HG02973 (cell line): ENCODE data around the gene MUC20.
"Not testable (repeated sequence)": the region's sequence is repeated elsewhere in the genome, so short reads cannot be mapped to it uniquely, and the experiment has no call there.

ENCODE experiments used
- ATAC-seq: cut with Tn5 transposase; IDR thresholded peaks from one replicate; pipeline ENCODE4 v1.9.1; 2021; ENCODE audit warnings: moderate library complexity; ENCODE audit not compliant: unreplicated experiment

MUC20 gene

GRCh38 chr3:195692781-195693427 lies 27.9 kb upstream of the MUC20 start:
- ATAC-seq: no peak

GRCh38 chr3:195693428-195694216 lies 27.2 kb upstream of the MUC20 start:
- no peak for ATAC-seq

GRCh38 chr3:195694217-195695076 lies 26.3 kb upstream of the MUC20 start:
- ATAC-seq: not testable (repeated sequence)

DNA sequence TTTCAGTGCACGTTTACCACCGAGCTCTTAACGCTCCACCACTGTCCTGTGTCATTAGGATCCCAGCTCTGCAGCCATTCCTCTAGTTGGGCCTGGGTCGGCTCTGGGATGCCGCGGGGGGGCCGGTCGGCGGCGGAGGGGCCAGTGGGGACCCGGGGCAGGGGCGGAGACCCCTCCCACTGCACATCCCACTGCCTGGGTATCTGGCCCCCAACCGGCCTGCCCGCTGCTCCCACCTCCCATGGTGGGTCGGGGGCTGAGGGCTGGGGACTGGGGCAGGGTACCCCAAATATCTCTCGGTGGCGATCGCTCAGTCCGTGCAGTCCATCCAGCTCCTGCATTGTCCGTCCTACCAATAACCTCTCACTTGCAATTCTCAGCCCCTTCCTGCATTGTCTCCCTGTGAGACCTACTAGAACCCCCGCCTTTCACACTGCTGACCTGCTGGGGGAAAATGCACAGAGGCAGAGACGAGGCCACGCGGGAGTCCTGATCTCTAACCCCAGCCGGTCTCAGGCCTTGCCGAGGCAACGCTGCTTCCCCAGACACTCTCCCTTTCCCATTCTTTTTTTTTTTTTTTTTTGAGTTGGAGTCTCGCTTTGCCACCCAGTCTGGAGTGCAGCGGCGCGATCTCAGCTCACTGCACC lies 24.0 kb upstream of the MUC20 start:
- no peak for ATAC-seq

DNA sequence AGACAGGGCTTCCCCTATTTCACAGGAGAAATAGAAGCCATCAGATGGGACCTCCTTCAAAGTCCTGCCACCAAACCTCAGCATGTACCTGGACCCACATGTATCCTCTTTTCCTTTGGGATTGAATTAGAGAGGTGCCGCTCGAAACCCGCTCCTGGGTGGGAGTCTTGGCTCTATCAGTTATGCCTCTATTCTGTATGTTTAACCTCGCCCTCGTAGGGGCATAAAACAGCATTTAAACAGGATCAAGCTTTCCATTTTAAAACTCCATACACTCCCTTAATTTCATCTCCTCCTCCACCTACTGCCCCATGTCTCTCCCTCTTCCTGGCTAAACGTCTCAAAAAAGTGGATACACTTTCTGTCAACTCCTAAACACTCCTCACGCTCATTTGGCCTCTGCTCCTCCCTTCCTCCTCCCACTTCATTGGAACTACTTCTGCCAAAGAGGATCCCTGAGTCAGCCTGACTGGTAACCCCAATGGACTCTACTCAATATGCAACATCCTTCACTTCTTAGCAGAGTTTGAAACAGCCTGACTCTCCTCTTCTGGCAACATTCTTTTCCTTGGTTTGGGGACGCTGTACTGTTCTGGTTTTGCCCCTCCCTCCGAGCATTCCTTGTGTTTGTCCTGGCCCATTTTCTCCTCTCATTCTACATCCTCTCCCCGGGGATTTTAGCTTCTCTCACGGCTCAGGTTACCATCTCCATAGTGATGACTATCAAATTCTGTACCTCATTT lies 23.0 kb upstream of the MUC20 start:
- no peak for ATAC-seq

DNA sequence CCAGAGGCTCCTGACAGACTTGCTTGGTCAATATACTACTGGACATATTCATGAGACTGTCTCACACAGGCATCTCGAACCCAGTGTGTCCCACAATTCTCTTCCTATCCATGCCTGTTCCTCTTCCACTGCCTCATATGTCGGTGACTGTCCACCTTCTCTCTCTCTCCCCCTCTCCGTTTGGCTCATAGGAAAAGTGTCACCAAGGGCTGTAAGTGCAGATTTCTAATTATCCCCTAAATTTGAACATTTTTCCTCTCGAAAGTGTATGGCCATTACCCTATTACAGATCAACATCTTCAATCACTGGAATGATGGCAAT lies 22.5 kb upstream of the MUC20 start:
- no peak for ATAC-seq

- no peak for ATAC-seq
Observed at GRCh38 chr3:195698647-195699387, 22.0 kb upstream of the MUC20 start.

DNA sequence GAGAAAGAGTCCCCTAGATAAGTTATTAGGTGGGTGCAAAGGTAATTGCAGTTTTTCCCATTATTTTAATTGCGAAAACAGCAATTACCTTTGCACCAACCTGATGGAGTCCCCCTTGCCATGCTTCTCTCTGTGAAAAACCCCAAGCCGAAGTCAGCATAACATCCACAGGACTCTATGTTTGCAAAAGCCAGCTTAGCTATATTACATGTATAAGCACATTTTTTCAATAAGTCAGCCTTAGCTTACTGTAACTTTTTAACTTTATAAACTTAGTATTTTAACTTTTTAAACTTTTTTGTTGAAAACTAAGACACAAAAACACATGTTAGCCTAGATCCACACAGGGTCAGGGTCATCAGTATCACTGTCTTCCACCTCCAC lies 21.4 kb upstream of the MUC20 start:
- no peak for ATAC-seq

GRCh38 chr3:195699860-195700259 lies 20.9 kb upstream of the MUC20 start:
- no peak for ATAC-seq

- no peak for ATAC-seq
Observed at GRCh38 chr3:195700319-195700718, 20.5 kb upstream of the MUC20 start.

DNA sequence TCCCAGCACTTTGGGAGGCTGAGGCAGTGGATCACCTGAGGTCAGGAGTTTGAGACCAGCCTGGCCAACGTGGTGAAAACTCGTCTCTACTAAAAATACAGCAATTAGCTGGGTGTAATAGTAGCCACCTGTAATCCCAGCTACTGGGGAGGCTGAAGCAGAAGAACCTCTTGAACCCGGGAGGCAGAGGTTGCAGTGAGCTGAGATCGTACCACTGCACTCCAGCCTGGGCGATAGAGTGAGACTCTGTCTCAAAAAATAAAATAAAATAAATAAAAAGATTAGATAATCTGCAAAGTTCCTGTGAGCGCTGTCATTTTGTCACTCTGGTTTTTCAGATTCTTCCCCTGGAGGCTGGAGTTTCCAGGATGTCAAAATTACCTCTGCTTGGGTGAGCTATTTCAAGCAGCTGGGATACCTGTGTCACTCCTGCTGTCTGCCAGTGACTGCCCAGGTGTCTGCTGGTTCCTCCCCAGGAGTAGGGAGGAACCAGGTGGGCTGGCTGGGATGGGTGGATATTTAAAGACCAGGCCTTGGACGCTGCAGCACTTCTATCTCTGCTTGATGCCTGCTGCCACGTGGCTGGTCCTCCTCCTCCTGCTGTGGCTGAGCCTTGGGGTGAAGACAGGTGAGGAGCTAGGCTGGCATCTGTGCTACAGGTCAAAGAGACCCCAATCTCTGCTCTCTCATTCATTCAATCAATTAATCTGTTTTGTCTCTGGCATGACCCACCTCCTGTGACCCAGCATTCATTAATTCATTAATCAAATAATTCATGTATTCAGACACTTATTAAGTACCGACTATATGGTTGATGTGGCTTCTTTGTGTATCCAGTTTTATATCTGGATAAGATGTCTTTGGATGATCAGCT lies 19.5 kb upstream of the MUC20 start:
- ATAC-seq: no peak

DNA sequence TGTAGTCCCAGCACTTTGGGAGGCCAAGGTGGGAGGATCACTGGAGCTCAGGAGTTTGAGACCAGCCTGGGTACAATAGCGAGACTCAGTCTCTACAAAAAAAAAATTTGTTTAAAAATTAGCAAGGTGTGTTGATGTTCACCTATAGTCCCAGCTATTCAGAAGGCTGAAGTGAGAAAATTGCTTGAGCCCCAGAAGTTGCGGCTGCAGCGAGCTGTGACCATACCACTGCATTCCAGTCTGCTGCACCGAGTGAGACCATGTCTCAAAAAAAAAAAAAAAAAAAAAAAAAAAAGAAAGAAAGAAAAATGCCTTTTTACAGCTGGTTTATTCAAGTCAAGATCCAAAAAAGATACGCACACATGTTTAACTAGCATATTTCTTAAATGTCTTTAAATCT lies 17.0 kb upstream of the MUC20 start:
- no peak for ATAC-seq

- no peak for ATAC-seq
Observed at GRCh38 chr3:195704433-195704999, 16.3 kb upstream of the MUC20 start.

- no peak for ATAC-seq
Observed at GRCh38 chr3:195705081-195705991, 15.4 kb upstream of the MUC20 start.

DNA sequence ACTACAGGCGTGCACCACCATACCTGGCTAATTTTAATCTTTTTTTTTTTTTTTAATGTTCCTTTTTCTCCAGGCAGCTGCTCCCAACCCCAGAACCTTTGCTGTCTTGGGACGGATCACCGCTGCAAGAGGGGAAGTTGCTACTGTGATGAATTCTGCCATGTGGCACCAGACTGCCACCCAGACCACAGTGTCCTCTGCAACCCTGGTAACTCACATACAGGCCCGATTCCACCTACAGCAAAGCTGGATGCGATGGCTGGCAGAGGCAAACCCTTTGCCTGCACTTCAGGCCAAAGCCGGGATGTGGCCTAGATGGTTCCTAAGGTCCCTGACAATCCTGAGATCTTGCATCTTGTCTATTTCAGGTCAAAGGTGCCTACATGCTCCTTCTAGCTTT lies 12.7 kb upstream of the MUC20 start:
- ATAC-seq: no peak

- ATAC-seq: no peak
Observed at GRCh38 chr3:195708626-195709481, 11.9 kb upstream of the MUC20 start.

- no peak for ATAC-seq
Observed at GRCh38 chr3:195709676-195710085, 11.1 kb upstream of the MUC20 start.
